NCI-H146 (cell line): ENCODE data around the gene IRF2.

Experiments
- DNase-seq: peaks from one replicate; lab custom pipeline; 2025; lab: John Stamatoyannopoulos, UW

IRF2 gene

DNA sequence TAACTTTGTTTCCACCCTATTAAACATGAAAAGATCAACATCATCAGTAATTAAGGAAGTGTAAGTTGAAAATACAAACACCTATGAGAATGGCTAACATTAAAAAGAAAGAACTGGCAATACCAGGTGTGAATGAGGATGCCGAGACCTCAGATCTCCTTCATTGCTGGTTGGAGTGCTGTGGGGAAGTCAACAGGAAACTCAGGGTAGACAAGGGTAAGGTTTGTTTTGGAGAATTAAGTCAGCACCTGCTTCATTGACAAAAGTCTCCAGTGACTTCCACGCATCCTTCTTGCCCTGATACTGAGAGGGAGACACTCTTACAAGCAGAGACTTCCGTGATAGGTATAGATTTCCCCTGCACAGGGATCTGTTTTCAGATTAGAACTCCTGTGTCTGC lies 106.1 kb downstream of the IRF2 start:
- DNase-seq, result no peak

DNA sequence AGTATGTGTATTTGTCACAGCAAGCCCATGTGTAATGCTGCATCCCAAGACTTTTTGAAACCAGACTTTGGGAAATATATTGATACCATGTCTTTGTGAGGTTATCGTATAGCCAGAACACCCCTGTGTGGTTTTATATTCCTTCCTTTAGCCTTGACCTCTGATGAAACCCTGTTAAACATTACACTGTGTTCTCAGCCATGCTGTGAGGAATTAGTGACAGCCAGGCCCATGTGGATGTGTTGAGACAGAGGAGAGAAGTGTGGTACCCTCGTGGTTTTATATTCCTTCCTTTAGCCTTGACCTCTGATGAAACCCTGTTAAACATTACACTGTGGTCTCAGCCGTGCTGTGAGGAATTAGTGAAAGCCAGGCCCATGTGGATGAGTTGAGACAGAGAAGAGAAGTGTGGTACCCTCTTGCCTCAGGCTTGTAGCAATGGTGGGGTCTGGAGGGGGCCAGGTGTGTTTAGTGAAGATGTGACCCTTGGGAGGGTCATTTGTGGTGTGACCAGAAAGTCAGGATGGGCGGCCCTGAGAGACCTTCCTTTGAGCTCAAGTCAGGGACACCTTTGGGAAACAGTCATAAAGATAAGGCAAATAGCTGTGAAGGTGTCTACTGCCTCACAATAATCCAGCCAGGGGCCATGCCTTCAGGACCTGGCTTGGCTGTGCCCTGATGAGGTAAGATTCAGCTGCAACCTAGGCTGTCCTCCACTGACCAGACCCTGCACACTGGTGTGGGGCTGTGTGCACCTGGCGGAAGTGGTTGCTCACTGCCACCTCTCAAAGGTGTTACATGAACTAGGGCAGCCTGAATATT lies 110.0 kb downstream of the IRF2 start:
- no peak for DNase-seq

DNA sequence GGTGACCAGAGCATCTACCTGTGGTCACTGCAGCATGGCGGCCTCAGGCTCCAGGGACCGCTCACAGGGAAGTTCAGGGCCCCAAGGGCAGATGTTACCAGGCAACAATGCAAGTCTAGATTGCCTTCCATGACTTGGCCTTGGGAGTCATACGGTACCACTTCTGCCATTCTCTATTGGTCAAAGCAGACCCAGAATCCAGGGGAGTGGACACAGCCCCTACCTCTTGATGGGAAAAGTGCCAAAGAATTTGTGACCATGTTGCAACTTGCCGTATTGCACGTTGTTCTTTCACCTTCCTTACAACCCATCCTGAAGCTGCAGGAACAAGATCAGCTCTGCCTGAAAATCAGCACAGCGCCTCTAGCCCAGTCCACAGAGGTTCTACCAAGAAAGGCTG lies 111.1 kb downstream of the IRF2 start:
- DNase-seq, result no peak

DNA sequence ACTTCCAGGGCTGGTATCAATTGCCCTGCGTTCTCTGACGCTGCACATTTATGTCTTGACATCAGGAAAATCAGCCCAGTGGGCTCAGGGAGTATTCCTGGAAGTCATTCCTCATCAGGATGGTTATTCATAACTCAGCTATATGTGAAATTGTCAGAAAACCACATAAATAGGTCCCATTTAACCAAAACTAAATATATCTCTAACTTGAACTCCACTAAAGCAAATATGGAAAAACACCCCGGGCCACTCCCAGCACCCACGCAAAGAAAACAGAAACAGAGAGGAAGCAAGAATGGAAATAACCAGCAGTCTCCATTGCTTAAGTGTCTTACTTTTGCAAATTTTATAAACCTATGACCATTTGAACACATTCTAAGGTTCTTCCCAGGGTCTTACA lies 112.0 kb downstream of the IRF2 start:
- DNase-seq, result no peak

DNA sequence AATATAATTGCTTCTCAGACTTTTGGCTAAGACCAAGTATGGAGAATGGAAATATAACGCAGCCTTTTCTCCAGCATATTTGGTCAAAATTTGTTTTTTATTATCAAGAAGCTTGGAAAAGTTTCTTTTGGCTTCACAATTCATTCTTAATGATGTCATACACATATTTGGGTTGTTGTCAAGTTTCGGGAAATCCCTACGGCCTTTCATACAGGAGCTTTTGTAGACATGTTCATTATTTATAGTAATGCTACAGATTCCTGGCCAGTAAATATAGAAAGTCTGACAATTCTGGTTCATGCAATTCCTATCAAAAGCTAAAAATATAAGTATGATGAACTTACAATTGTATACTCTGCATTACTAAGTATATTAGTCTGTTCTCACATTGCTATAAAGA lies 112.9 kb downstream of the IRF2 start:
- no peak for DNase-seq

DNA sequence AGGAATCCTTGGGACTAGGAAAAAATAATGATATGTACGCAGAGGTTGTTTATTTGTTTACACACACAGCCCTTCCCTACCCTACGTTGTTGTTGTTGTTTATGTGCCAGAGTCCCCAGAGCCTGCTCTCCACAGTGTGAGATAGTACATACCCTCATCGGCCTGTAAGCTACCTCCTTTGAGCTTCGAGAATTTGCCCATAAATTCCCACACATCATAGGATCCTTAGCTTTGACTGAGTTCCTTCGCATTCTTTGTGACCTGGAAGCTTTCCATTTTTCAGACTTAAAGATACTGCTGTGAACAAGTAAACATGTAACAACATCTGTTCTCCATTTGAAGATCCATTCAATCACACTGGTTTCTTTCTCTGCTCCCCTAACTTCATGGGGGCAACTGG lies 114.5 kb downstream of the IRF2 start:
- no peak for DNase-seq

DNA sequence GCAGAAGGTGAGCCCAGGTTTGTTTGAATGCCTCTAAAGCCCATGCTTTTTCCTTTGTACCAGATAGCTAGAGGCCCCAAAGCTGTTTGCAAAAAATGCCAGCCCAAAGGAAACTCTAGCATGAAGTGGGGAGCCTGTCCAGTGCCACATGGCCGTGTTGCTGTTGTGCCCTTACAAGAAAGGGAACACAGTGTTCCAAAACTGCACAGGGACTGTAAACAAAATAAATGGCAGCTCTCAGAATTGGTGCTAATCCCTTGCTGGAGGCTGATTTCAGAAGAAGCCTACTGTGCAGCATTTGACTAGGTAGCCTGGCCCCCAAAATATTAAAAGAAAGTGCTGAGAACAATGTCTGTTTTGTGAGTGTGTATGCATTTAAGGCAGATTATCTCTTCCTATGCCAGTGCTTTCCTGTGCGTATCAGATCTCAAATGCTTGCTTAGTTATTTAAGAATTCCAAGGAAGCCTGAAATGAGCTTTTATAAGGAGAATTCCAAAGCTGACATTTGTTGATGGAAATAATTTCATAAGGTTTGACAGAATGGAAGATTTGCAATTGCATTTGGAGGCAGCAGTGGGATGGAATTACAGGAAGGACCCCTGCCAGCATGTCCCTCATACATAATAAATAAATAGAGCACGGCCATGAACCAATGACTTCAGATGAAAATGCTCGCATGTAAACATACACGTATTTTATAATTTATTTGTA lies 115.7 kb downstream of the IRF2 start:
- no peak for DNase-seq

DNA sequence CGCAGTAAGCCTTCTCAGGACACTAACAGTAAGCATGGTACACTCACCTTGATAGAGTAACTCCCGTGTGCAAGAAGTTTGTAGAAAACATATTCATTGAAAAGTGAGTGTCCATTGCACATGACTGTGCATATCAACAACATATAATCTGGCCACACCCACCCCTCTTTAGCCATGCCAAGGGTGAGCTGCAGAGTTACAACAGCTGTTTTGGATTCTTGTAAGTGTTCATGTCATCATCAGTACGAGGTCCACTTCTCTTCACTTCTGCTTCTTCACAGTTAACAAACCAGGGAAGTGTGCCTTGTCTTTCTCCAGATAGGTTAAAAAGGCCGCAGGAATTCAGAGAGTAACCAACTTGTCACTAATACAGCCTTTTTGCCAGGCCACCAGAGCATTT lies 116.6 kb downstream of the IRF2 start:
- DNase-seq, result no peak

DNA sequence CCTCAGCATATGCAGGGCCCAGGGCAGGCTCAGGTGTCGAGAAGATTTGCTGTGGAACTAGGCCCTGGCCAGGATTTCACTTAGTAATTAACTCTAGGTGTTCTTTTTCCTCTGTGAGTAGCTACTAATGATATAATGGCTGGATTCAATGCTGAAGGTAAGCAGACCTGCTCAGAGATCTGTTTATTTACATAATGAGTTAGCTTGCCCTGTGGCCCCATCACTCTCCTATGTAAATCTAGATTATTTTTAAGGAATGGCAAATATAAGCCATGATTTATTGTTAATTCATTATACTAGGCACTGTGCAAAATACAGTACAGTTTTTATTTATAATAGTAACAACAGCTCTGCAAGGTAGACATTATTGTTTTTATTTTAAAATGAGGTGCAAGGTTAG lies 117.2 kb downstream of the IRF2 start:
- DNase-seq, result no peak

DNA sequence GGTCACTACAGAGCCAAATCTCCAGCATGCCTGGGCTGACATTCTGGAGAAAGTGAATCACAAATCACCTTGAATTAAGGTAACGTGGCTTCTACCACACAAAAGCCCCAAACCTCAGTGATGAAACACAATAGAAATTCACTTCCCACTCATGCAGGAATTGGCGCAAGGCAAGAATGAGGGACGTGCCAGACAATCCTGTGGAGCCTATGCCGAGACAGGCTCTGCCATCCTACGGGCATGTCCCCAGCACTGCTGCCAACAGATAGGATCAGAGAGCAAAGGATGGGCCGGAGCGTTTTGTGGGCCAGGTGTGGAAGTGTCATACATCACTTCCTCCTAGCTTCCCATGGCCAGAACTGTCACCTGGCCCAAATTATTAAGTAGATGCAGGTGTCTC lies 118.0 kb downstream of the IRF2 start:
- no peak for DNase-seq

DNA sequence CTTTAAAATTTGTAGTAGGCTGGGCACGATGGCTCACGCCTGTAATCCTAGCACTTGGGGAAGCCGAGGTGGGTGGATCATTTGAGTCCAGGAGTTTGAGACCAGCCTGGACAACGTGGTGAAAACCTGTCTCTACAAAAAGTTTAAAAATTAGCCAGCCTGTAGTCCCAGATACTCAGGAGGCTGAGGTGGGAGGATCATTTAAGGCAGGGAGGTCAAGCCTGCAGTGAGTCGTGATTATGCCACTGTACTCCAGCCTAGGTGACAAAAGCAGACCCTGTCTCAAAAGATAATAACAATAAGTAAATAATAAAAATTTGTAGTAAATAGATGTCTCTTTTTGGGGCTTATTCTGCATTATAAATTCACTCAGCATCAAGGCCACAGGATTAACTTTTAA lies 118.5 kb downstream of the IRF2 start:
- DNase-seq, result no peak

DNA sequence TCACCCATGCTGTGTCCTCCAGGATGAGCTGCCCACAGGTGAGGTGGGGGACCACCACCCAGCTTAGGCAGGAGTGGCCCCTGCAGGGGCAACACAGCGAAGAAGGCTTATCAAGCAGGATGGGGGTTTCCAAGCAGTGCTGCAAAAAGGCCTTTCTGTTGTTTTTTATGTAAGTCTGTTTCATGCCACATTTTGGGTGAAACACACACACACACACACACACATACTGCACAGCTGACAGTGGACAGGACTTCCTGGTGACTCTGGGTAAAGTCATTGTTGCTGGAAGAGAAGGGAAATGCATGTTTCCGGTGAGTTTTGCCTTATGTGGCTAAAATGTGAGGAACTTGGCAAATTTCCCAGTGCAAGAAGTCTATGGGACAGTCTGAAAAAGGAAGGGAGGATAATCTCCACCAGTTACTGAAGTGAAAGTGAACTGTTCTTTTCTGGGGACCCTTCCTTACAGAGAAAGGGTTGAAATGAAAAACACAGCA lies 119.2 kb downstream of the IRF2 start:
- DNase-seq, result no peak

DNA sequence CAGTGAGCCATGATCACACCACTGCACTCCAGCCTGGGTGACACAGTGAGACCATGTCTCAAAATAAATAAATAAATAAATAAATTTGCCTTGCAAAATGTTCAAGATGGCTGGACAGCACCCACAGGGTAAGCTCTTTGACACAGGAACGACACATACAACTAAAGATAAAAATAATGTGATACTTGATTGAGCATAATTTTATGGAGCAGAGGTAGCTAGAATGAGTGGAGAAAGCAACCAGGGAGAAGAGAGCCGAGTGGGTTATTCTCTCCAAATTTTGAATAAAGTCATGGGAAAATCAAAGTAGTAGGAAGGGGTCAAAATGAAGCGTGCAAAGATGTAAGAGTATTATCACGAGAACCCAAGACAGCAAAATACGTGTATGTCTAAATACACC lies 121.5 kb downstream of the IRF2 start:
- DNase-seq, result no peak

DNA sequence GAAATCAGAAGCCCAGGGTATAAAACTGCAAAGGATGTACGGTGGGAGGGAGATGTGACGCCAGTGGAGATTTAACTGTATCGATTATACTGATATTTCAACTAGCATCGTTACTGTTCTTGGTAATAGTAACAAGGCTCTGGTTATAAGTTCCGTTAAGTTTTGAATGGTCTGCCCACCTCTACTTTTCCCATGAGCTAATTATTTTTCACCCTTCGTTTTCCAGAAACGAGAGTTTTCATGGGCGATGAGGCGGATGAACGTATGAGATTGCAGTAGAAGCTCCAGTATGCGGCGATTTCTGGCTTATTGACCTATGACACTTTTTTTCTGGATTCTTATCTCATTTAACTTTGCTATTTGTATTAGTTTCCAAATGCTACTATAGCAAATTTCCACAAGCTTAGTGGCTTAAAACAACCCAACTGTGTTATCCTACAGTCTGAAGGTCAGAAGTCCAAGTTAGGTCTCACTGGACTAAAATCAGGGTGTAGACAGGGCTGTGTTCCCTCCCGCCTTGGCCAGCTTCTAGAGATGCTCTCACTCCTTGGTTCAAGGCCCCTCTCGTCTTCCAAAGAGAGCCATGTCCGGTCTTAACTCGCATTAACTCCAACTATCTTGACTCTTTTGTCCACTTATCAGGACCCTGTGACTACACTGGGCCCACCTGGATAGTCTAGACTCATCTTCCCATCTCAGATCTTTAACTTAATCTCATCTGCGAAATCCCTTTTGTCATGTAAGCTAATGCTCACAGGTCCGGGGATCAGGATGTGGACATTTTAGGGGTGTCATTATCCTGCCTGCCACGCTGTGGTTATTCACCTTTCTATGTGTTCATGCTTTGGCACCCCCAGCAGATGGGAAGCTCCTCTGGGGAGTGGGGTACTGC lies 122.5 kb downstream of the IRF2 start:
- no peak for DNase-seq

DNA sequence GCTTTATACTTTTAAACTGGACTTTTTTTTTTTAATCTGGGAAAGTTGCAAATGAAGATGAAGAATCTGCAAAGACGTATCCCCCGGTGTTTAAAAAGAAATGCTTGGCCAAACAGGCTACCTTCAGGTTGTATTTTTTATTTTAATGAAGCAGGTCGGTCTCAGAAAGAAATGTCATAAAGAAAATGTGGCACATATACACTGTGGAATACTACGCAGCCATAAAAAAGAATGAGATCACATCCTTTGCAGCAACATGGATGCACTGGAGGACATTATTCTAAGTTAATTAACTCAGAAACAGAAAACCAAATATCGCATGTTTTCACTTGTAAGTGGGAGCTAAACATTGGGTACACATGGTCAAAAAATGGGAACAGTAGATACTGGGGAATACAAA lies 123.4 kb downstream of the IRF2 start:
- DNase-seq, result no peak

DNA sequence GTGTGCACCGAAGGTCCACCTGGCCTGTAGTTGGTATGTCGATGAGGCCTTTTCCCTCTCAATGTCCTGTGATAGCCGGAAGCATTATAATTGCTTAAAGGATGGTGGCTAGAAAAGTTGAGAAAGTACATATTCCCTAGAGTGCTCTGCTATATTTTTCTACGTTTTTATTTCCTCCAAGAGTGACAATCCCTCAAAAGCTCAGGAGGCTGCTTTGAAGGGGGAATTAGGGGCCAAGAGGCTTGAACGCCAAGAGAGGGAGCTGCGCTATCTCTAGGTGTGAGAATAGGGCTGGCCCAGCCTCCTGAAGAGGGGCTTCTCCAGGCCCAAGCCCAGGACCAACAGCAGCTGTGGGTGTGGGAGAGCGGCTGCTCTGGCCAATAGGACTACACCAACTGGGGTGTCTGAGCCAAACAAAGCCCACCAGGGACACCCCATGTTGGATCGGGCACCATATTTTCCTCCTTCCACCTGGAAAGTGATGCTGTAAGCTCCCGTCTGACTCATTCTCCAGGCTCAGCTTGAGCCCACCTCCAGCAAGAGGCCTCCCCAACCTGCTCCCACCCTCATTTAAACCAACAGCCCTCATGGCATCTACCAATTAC lies 124.0 kb downstream of the IRF2 start:
- no peak for DNase-seq

DNA sequence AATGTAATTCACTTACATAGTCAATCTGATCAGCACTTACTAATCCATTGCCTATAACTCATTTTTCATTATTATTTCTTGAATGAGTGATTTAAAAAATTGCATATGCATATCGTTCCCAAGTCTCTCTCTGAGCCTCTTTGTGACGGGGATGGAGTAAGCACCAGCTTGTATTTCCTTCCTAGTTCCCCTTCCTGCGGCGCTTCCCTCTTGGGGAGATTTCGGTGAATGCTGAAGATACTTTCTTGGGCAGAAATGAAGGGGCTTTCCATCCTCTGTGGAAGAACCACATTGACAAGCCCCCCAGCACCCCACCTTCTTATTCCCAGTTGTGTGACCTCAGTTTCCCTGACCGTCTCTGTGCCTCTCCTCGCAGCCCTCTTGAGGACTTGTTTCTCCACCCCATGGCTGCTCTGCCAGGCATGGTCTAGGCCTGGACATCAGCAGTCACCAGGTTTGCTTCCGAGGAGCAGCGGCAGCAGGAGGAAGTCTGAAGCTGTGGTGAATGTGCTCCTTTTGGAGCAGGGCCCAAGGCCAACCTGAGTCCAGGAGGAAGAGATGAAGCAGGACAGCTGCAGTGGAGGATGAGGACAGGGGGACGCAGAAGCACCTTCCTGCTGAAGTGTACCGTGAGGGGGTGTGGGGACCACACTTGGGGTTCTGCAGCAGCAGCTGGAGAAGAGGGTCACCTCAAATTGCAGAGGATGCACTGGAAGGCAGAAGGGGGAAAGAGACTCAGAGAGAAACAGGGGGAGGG lies 124.9 kb downstream of the IRF2 start:
- no peak for DNase-seq

DNA sequence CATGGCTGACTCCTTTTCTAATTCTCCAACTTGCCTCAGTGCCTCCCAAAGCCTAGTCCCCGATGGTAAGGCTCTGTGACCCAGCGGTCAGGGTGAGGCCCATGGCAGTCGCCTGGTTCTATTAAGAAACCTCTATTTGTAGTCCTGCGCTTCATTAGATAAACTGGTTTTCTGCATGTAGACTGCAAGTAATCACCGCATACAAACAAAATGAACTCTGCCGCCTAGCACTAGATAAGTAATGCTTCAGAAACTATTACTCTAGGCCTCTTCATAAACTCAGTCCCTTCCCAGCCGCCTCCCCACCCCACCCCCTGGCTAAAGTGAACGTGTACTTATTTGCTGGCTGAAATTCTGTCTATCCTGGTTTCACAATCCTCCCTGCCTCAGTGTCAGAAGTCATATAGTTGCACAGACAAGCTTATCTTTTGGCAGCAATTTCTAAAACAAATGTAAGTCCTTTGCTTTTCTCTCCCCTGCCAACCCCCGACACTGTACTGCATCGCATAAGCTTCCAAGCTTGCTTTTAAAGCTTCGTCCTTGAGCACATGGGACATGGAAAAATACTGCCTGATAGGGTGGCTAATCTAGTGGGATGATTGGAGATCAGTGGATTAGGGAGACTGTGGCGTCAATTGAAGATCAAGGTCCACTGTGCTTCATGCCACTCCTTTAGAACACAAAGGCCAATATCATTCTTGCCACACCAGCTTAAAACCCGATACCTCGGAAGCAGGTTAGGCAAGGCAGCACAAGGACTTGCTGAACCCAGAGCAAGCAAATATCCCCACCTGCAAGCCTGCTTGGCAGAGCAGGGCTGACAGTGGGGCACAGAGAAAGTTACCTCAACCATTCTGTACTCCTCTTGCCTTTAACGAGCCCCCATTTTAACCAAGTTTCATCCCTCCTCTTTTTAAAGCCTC lies 125.8 kb downstream of the IRF2 start:
- DNase-seq, result no peak

DNA sequence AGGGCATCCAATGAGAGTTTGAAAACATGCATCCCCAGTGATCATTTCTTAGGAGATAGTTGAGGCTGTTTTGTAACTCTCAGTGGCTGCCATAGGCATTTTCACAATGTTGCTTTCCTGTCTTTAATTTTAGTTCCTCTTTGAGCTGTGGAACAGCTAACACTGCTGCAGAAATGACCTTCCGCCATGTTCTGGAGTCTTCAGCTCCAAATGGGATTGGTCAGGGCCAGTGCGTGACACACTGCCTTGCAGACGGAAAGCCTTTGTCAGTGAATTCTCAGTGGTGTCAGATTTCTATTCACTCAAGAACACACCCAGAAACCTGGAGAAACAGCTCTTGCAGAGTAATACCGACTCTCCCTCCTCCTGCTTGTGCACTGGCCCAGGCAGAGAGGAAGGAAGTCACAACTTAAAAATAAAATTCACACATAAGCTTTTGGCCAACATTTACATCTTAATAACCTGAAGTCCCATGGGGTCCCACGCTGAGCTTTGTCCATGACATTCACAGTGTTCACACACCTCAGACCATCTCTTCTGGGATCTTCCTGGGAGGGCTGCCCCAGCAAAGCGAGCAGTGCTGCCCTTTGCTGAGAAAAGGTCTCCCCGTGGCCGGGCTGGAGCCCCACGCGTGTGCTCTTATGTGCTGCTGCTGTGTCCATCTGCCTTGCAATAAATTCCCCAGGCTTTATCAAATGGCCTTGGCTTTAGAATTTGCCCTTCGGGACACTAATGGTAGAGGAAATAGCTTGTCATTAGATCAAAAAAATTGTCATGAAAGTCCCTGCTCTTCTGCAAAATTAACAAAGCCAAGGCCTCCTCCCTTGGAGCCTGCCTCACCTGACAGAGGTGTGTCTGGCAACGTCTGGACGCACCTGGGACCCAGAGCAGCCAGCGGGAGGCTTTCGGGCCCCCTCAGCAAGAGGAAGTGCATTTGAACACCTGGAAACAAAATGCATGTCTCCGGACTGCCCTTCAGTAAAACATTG lies 126.8 kb downstream of the IRF2 start:
- peak; percentile 56 for DNase-seq
